Esophagus muscularis mucosa (tissue), 4 donors: Measurements from ENCODE around the gene FBXW12. TPM values are rescaled to one million over a fixed set of nuclear protein-coding genes. Genes with fewer than 3 reads are reported as not detected.

Source experiments
- DNase-seq: peaks from one replicate; pipeline ENCODE4 v3.0.0-alpha.2; 2017; ENCODE audit errors: extremely low spot score
- H3K27ac ChIP-seq, 4 donors: fragments of 200-600 bp; sonication (generic); replicated peaks in 1 of 4; 1 replicate in 3 of 4; 2 replicates in 1 of 4; pipeline ENCODE4 v1.5.1; 2016 to 2019; ENCODE audit warnings: mild to moderate bottlenecking in 1 of 4
- H3K27me3 ChIP-seq, 4 donors: fragments of 200-600 bp; sonication (generic); one replicate each; pipeline versions ENCODE4 v1.5.1 to v1.6.0; 2016 to 2019
- H3K36me3 ChIP-seq, 4 donors: fragments of 200-600 bp; sonication (generic); one replicate each; pipeline ENCODE4 v1.5.1; 2016 to 2019
- H3K4me1 ChIP-seq, 4 donors: fragments of 200-600 bp; sonication (generic); one replicate each; pipeline ENCODE4 v1.5.1; 2016 to 2019
- H3K4me3 ChIP-seq, 4 donors: fragments of 200-600 bp; sonication (generic); 1 replicate in 2 of 4; 2 replicates in 2 of 4; pipeline ENCODE4 v1.5.1; 2016 to 2019; ENCODE audit warnings: mild to moderate bottlenecking in 4 of 4, moderate library complexity in 1 of 4
- H3K9me3 ChIP-seq, 4 donors: fragments of 200-600 bp; sonication (generic); 1 replicate in 3 of 4; 2 replicates in 1 of 4; pipeline ENCODE4 v1.5.1; 2016 to 2019
- CTCF ChIP-seq, 3 experiments: fragments of 200-600 bp in 2 of 3; fragments of 450-650 bp in 1 of 3; sonication (generic) in 2 of 3; IDR thresholded peaks; one replicate each; pipeline ENCODE4 v1.5.1; 2017 to 2019; ENCODE audit warnings: antibody characterized with exemption in 3 of 3, mild to moderate bottlenecking in 2 of 3, moderate library complexity in 1 of 3
- EP300 ChIP-seq: sonication (generic); formaldehyde crosslinking; IDR thresholded peaks from one replicate; pipeline ENCODE4 v1.6.1; 2017; ENCODE audit warnings: antibody characterized with exemption
- POLR2A ChIP-seq: fragments of 450-650 bp; IDR thresholded peaks from one replicate; pipeline ENCODE4 v1.6.1; 2017; ENCODE audit warnings: antibody characterized with exemption, moderate library complexity, mild to moderate bottlenecking, low read depth
- POLR2AphosphoS5 ChIP-seq, 2 donors: sonication (generic); formaldehyde crosslinking; IDR thresholded peaks; one replicate each; pipeline ENCODE4 v1.6.1; 2017; ENCODE audit warnings: antibody characterized with exemption in 2 of 2
- WGBS: methylation state at CpG from one replicate; pipeline ENCODE4 v1.1.5; 2018; 5-methylcytosine and 5-hydroxymethylcytosine counted together
- intact Hi-C: fragments of 100-400 bp; cut with DNase I; formaldehyde crosslinking; loops from one replicate; pipeline ENCODE4 v1.15.1; 2023
- total RNA-seq, 4 donors: library from RNA; depleted of rRNA; stranded (reverse); fragments of >200 nt; gene quantifications; one replicate each; pipeline versions ENCODE4 v1.1.0 to v1.2.1, GENCODE V29; 2016

Gene FBXW12
- total RNA-seq, 4 donors from 2014 or later, result 0.65 TPM; not detected in 3

- peak in 1 of 2 donors; percentile 10 for TF ChIP-seq POLR2AphosphoS5 (IDR thresholded peaks at IDR 0.05)
- TF ChIP-seq CTCF (IDR thresholded peaks at IDR 0.05), result no peak
- peaks cover 96 to 100% (median 100%) of the 10 kb centered on the region in 4 donors for H3K36me3 ChIP-seq
- H3K27ac ChIP-seq, result peak overlapping the region; percentile 27 to 49 (median 43)
- H3K4me3 ChIP-seq, result no peak overlapping the region
- 64% methylated on average over 9 of the region's 25 CpGs for WGBS
- DNase-seq, result no peak
- peaks cover 0 to 17% (median 14%) of the 10 kb centered on the region in 4 donors for H3K4me1 ChIP-seq
- H3K27me3 ChIP-seq, result no peaks in the 10 kb centered on the region
- intact Hi-C loops, result no loop called here
- H3K9me3 ChIP-seq, result no peaks in the 10 kb centered on the region
These were observed 42.6 kb downstream of the FBXW12 start for GRCh38 chr3:48414376-48415250.

GRCh38 chr3:48415251-48415953, 43.4 kb downstream of the FBXW12 start:
- intact Hi-C loops, result no loop called here
- TF ChIP-seq EP300 (no peak), CTCF (IDR thresholded peaks at IDR 0.05) (no peak), POLR2AphosphoS5 (IDR thresholded peaks at IDR 0.05) (no peak), POLR2A (no peak)
- Histone ChIP-seq H3K4me3 (no peak overlapping the region), H3K9me3 (no peaks in the 10 kb centered on the region), H3K27ac (peak overlapping the region in 3 of 4 donors; percentile 27 to 49 (median 38)), H3K27me3 (no peaks in the 10 kb centered on the region), H3K36me3 (peaks cover 93 to 100% (median 100%) of the 10 kb centered on the region in 4 donors), H3K4me1 (peaks cover 0 to 17% (median 14%) of the 10 kb centered on the region in 4 donors)
- DNase-seq, result no peak
- 84% methylated on average over 12 of the region's 24 CpGs for WGBS

- Histone ChIP-seq H3K27ac (no peak overlapping the region), H3K4me3 (no peak overlapping the region), H3K9me3 (no peaks in the 10 kb centered on the region), H3K27me3 (no peaks in the 10 kb centered on the region), H3K36me3 (peaks cover 90 to 100% (median 97%) of the 10 kb centered on the region in 4 donors), H3K4me1 (peaks cover 0 to 19% (median 15%) of the 10 kb centered on the region in 4 donors)
- TF ChIP-seq POLR2A (no peak), CTCF (IDR thresholded peaks at IDR 0.05) (no peak), EP300 (no peak), POLR2AphosphoS5 (IDR thresholded peaks at IDR 0.05) (no peak)
- intact Hi-C loops, result no loop called here
- DNase-seq, result no peak
- 93% methylated on average over 14 of the region's 14 CpGs for WGBS
These were observed 44.1 kb downstream of the FBXW12 start for GRCh38 chr3:48416091-48416505.

GRCh38 chr3:48416546-48416945, 44.5 kb downstream of the FBXW12 start:
- no peak for DNase-seq
- 91% methylated on average over 4 of the region's 4 CpGs for WGBS
- peaks cover 85 to 100% (median 94%) of the 10 kb centered on the region in 4 donors for H3K36me3 ChIP-seq

GRCh38 chr3:48417529-48418108, 45.6 kb downstream of the FBXW12 start:
- peaks cover 75 to 100% (median 88%) of the 10 kb centered on the region in 4 donors for H3K36me3 ChIP-seq
- 93% methylated on average over 3 of the region's 14 CpGs for WGBS
- H3K4me1 ChIP-seq, result peaks cover 3 to 33% (median 25%) of the 10 kb centered on the region in 4 donors

More at GRCh38 chr3:48416546-48416945, 44.5 kb downstream of the FBXW12 start:
- no peak for TF ChIP-seq POLR2AphosphoS5 (IDR thresholded peaks at IDR 0.05)
- no peak overlapping the region for H3K4me3 ChIP-seq
- H3K27me3 ChIP-seq, result no peaks in the 10 kb centered on the region
- H3K27ac ChIP-seq, result no peak overlapping the region
- no peaks in the 10 kb centered on the region for H3K9me3 ChIP-seq
- H3K4me1 ChIP-seq, result peaks cover 2 to 23% (median 16%) of the 10 kb centered on the region in 4 donors
- intact Hi-C loops, result no loop called here

More at GRCh38 chr3:48417529-48418108, 45.6 kb downstream of the FBXW12 start:
- H3K27me3 ChIP-seq, result no peaks in the 10 kb centered on the region
- H3K9me3 ChIP-seq, result no peaks in the 10 kb centered on the region
- H3K27ac ChIP-seq, result no peak overlapping the region
- H3K4me3 ChIP-seq, result no peak overlapping the region
- DNase-seq, result no peak
- intact Hi-C loops, result no loop called here
- no peak for TF ChIP-seq POLR2AphosphoS5 (IDR thresholded peaks at IDR 0.05)
- TF ChIP-seq POLR2A, result no peak
